ENCODE data around the gene RAPH1. TPM values are rescaled to one million over a fixed set of nuclear protein-coding genes. Genes with fewer than 3 reads are reported as not detected.
A peak's percentile ranks its signal among the peaks of the same experiment; 100 is the strongest.

RAPH1 gene
- total and polyA plus RNA-seq, 2 experiments from 2014 or later: 5.0 to 36.2 TPM

- H3K27ac ChIP-seq (ENCODE audit: low read depth): no peak overlapping the region
- DNase-seq (ENCODE audit: low spot score) (no peak), ATAC-seq (no peak)
- H3K4me1 Mint-ChIP-seq: no peaks in the 10 kb centered on the region
- H3K4me3 Mint-ChIP-seq: no peak overlapping the region
- no peaks in the 10 kb centered on the region for H4K20me1 ChIP-seq (replicated peaks; ENCODE audit: insufficient read depth)
- no peaks in the 10 kb centered on the region for H3F3A ChIP-seq (replicated peaks; ENCODE audit: low read depth)
- H3K9me2 ChIP-seq (ENCODE audit: insufficient read depth): no peaks in the 10 kb centered on the region
- H3K79me2 ChIP-seq (replicated peaks; ENCODE audit: insufficient read depth): no peaks in the 10 kb centered on the region
- H3K4me3 ChIP-seq: no peak overlapping the region
- no peaks in the 10 kb centered on the region for H3K4me1 ChIP-seq (ENCODE audit: insufficient read depth)
- no peaks in the 10 kb centered on the region for H3K36me3 ChIP-seq (ENCODE audit: insufficient read depth)
- no peaks in the 10 kb centered on the region for H3K27me3 Mint-ChIP-seq (ENCODE audit: insufficient read depth, low read depth, poor library complexity)
- no peak overlapping the region for H3K4me2 ChIP-seq
- no peak overlapping the region for H3K27ac Mint-ChIP-seq
- no peak overlapping the region for H2AFZ ChIP-seq
- TF ChIP-seq ZNF331 (CRISPR knock-in tag; IDR thresholded peaks at IDR 0.05; ENCODE audit: low read depth): no peak
- TF ChIP-seq JUNB (IDR thresholded peaks at IDR 0.05; ENCODE audit: unreplicated experiment): no peak
- TF ChIP-seq NANOG (IDR thresholded peaks at IDR 0.05; ENCODE audit: borderline replicate concordance): no peak
- TF ChIP-seq REST (IDR thresholded peaks at IDR 0.05; ENCODE audit: unreplicated experiment): no peak
- TF ChIP-seq STAT1 (IDR thresholded peaks at IDR 0.05; ENCODE audit: unreplicated experiment): no peak
- no peak for TF ChIP-seq CTCF (conservative IDR thresholded peaks at IDR 0.05; ENCODE audit: low read depth in 2 of 2)
- H3K36me3 Mint-ChIP-seq (ENCODE audit: low read depth): no peaks in the 10 kb centered on the region
- H3K9me3 Mint-ChIP-seq: no peaks in the 10 kb centered on the region
- no peaks in the 10 kb centered on the region for H3K27me3 ChIP-seq (ENCODE audit: insufficient read depth)
Measured at GRCh38 chr2:203471323-203471722, 63.8 kb downstream of the RAPH1 start.

- Histone ChIP-seq H3K27me3 (ENCODE audit: insufficient read depth) (no peaks in the 10 kb centered on the region), H2AFZ (no peak overlapping the region), H4K20me1 (replicated peaks; ENCODE audit: insufficient read depth) (no peaks in the 10 kb centered on the region), H3F3A (replicated peaks; ENCODE audit: low read depth) (no peaks in the 10 kb centered on the region), H3K36me3 (ENCODE audit: insufficient read depth) (no peaks in the 10 kb centered on the region), H3K27ac (ENCODE audit: low read depth) (no peak overlapping the region), H3K9me2 (ENCODE audit: insufficient read depth) (no peaks in the 10 kb centered on the region), H3K4me2 (no peak overlapping the region), H3K79me2 (replicated peaks; ENCODE audit: insufficient read depth) (no peaks in the 10 kb centered on the region), H3K4me1 (ENCODE audit: insufficient read depth) (no peaks in the 10 kb centered on the region), H3K4me3 (no peak overlapping the region)
- DNase-seq (ENCODE audit: low spot score) (peak; percentile 18), ATAC-seq (peak; percentile 61)
- Mint-ChIP-seq H3K4me3 (no peak overlapping the region), H3K36me3 (ENCODE audit: low read depth) (no peaks in the 10 kb centered on the region), H3K9me3 (no peaks in the 10 kb centered on the region), H3K27me3 (ENCODE audit: insufficient read depth, low read depth, poor library complexity) (no peaks in the 10 kb centered on the region), H3K27ac (no peak overlapping the region), H3K4me1 (no peaks in the 10 kb centered on the region)
- TF ChIP-seq STAT1 (IDR thresholded peaks at IDR 0.05; ENCODE audit: unreplicated experiment): no peak
- TF ChIP-seq JUNB (IDR thresholded peaks at IDR 0.05; ENCODE audit: unreplicated experiment): no peak
- TF ChIP-seq ZNF331 (CRISPR knock-in tag; IDR thresholded peaks at IDR 0.05; ENCODE audit: low read depth): no peak
- no peak for TF ChIP-seq EZH2phosphoT487 (IDR thresholded peaks at IDR 0.05; ENCODE audit: unreplicated experiment)
- no peak for TF ChIP-seq EZH2 (IDR thresholded peaks at IDR 0.05; ENCODE audit: low read depth, unreplicated experiment)
- TF ChIP-seq ZNF114 (CRISPR knock-in tag; IDR thresholded peaks at IDR 0.05): no peak
- no peak for TF ChIP-seq CTCF (conservative IDR thresholded peaks at IDR 0.05; ENCODE audit: low read depth in 2 of 2)
- no peak for TF ChIP-seq CREB1 (CRISPR knock-in tag; IDR thresholded peaks at IDR 0.05; ENCODE audit: low read depth)
- TF ChIP-seq POLR2AphosphoS5 (IDR thresholded peaks at IDR 0.05; ENCODE audit: low read depth): no peak
Measured at GRCh38 chr2:203470371-203470770, 64.7 kb downstream of the RAPH1 start.

All from GM23338 (cell line).